Heart right ventricle (tissue), 16 donors: ENCODE data around the gene RHOH. TPM values are rescaled to one million over a fixed set of nuclear protein-coding genes. Genes with fewer than 3 reads are reported as not detected.

Experiments used
- ATAC-seq, 8 donors: fragments of 200-7000 bp; cut with Tn5 transposase; one replicate each; pipeline ENCODE4 v1.9.1; 2020; ENCODE audit warnings: mild to moderate bottlenecking in 8 of 8, moderate library complexity in 8 of 8, moderate number of reproducible peaks in 1 of 8
- DNase-seq, 2 donors: peaks; one replicate each; pipeline ENCODE4 v3.0.0-alpha.2; 2020
- H3K27ac ChIP-seq, 10 donors: fragments of 200-600 bp; sonication (generic) in 2 of 10; one replicate each; pipeline versions ENCODE4 v1.5.0 to v1.8.0; 2020 to 2022; ENCODE audit warnings: mild to moderate bottlenecking in 3 of 10
- H3K27me3 ChIP-seq, 7 donors: fragments of 200-600 bp; one replicate each; pipeline ENCODE4 v1.8.0; 2021 to 2022; ENCODE audit warnings: mild to moderate bottlenecking in 2 of 7
- H3K36me3 ChIP-seq, 9 donors: fragments of 200-600 bp; sonication (generic) in 1 of 9; one replicate each; pipeline versions ENCODE4 v1.5.0 to v1.8.0; 2020 to 2022; ENCODE audit warnings: mild to moderate bottlenecking in 2 of 9
- H3K4me1 ChIP-seq, 9 donors: fragments of 200-600 bp; sonication (generic) in 1 of 9; one replicate each; pipeline versions ENCODE4 v1.5.0 to v1.8.0; 2020 to 2022; ENCODE audit warnings: mild to moderate bottlenecking in 4 of 9
- H3K4me3 ChIP-seq, 10 donors: fragments of 200-600 bp; sonication (generic) in 2 of 10; one replicate each; pipeline versions ENCODE4 v1.5.0 to v1.8.0; 2020 to 2022; ENCODE audit warnings: mild to moderate bottlenecking in 7 of 10, moderate library complexity in 2 of 10
- H3K9me3 ChIP-seq, 11 donors: fragments of 200-600 bp in 10 of 11; sonication (generic) in 2 of 11; one replicate each; pipeline versions ENCODE4 v1.5.0 to v1.8.0; 2013 to 2022; ENCODE audit warnings: mild to moderate bottlenecking in 2 of 11, control low read depth in 1 of 11, moderate library complexity in 1 of 11
- WGBS, 2 donors: extraction: QIAGEN DNeasy Blood & Tissue Kit; methylation state at CpG; one replicate each; pipeline ENCODE4 v1.1.7; 2013; ENCODE audit warnings: inconsistent platforms in 1 of 2; 5-methylcytosine and 5-hydroxymethylcytosine counted together
- intact Hi-C, 10 donors: fragments of 100-400 bp; cut with DNase I; formaldehyde crosslinking; loops; one replicate each; pipeline versions ENCODE4 v1.11.1 to v1.14.2; 2022
- polyA plus RNA-seq, 2 donors: library from polyadenylated mRNA; stranded (reverse); fragments of 200-250 nt; gene quantifications; one replicate each; pipeline ENCODE4 v1.2.3, GENCODE V29; 2013
- total RNA-seq, 10 donors: library from RNA; stranded (reverse); fragmentation: NEBNext Ultra II Directional in 3 of 10; extraction: Animal tissue kit (Norgen Biotek cat#: 25700) in 3 of 10; gene quantifications; one replicate each; pipeline versions ENCODE4 v1.2.1 to v1.2.4, GENCODE V29; 2021 to 2023
- TF ChIP-seq, protein P1 (sequence below), 9 donors: fragments of 200-600 bp; sonication (generic) in 2 of 9; IDR thresholded peaks; one replicate each; pipeline versions ENCODE4 v1.5.0 to v1.8.0; 2021 to 2022; ENCODE audit warnings: antibody characterized with exemption in 9 of 9, mild to moderate bottlenecking in 5 of 9, moderate library complexity in 1 of 9
- donor health status: Arrhythmogenic right ventricular cardiomyopathy.
- donor health status: ischemic (EF 13 %, LVEDD 7.1; RV severe dilation, severe dysfunction).
- donor health status: healthy with polysubstance abuse.
- donor health status: DM: no; HTN: yes; CAD: no.
- donor health status: DM: no; HTN: no; CAD: no.
- donor health status: ischemic (EF 25% LVEDD 6.9; RV normal size, moderate dysfunction).
- donor health status: ischemic (EF 25% LVEDD 5.7; RV mildly dilated, moderate dysfunction).
- donor health status: healthy.
- donor health status: DM: yes; HTN: yes; CAD: no.
- donor health status: Ischemic cardiomyopathy.
- donor health status: ischemic (EF 35%, LVEDD 5.7; RV mildly dilated, moderate dysfunction).
- donor health status: nonischemic (EF 11% LVEDD 7.7; RV severe dilation, severe dysfunction).
- donor health status: DM: yes; HTN: yes; CAD: no.
- donor health status: PGD.
- donor health status: ischemic (EF 29% LVEDD 5.4; RV normal size, mild dysfunction).
- donor health status: nonischemic (EF 23%, LVEDD 6.1; RV moderate dilation, normal function).

The RHOH gene
- total and polyA plus RNA-seq, 12 donors, result 0.11 to 7.2 (median 0.38) TPM; not detected in 2

DNA sequence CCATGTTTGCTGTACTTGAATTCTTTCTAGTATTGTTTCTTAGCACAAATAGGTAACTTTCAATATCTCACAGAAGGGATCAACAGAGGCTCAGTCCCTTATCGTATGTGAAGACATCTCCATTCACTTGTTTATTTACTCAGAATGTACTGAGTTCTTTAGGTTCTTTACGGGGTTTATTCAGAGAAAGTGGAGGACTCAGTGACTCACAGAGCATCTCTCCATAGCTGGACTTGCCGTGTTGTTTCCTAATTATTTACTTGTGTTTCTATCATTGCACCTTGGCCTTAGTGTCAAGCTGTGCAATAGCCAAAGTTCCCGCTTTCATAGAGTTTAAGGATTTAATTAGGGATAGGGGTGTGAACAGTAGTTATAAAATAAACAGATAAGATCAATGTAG is 57.1 kb downstream of the RHOH start:
- H3K27ac ChIP-seq, result no peak overlapping the region
- TF ChIP-seq, protein P1, sequence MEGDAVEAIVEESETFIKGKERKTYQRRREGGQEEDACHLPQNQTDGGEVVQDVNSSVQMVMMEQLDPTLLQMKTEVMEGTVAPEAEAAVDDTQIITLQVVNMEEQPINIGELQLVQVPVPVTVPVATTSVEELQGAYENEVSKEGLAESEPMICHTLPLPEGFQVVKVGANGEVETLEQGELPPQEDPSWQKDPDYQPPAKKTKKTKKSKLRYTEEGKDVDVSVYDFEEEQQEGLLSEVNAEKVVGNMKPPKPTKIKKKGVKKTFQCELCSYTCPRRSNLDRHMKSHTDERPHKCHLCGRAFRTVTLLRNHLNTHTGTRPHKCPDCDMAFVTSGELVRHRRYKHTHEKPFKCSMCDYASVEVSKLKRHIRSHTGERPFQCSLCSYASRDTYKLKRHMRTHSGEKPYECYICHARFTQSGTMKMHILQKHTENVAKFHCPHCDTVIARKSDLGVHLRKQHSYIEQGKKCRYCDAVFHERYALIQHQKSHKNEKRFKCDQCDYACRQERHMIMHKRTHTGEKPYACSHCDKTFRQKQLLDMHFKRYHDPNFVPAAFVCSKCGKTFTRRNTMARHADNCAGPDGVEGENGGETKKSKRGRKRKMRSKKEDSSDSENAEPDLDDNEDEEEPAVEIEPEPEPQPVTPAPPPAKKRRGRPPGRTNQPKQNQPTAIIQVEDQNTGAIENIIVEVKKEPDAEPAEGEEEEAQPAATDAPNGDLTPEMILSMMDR (IDR thresholded peaks at IDR 0.05), result no peak

DNA sequence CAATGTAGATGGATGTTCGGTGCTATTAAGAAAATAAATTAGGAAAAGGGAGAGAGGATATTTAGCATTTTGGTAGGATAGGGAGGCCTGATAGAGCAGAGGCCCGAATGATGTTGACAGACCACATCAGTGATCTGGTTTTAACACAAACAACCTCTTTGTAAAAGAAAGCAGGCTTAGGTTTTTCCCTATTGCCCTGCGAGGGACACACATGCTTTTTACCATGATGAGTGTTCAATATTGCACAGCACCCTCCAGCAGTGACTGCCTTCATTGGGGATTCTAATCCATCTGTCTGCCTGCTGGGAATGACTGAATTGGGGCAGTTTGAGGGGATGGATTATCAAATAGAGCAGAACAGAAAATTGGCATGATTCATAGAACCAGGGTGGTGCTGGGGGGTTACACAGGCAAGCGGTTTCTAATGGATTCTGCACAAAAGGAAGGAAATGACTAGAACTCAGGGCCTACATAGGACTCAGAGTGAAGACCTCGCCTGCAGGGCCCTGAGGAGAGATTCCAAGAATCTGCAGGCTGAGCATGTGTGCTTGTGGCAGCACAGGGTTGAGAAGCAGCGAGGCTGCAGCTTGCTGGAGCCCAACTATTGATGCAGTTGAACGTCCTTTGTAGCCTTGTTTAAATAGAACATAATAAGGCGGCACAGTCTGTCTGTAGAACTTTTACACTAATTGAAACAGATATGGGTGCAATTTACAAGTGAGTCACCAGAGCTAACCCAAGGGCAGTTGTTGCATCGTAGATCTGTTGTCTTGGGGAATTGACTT is 58.0 kb downstream of the RHOH start:
- peaks cover 0 to 18% (median 0%) of the 10 kb centered on the region in 9 donors for H3K4me1 ChIP-seq
- peak overlapping the region in 1 of 10 donors; percentile 47 for H3K27ac ChIP-seq
- ATAC-seq, result no peak
- WGBS, 2 donors, result 63 to 73% methylated on average over 9 of the region's 9 CpGs
- no peaks in the 10 kb centered on the region for H3K27me3 ChIP-seq
- intact Hi-C loops, result no loop called here
- H3K36me3 ChIP-seq, result no peaks in the 10 kb centered on the region
- H3K9me3 ChIP-seq, result no peaks in the 10 kb centered on the region
- no peak overlapping the region for H3K4me3 ChIP-seq
- TF ChIP-seq, protein P1 (IDR thresholded peaks at IDR 0.05), result no peak
- DNase-seq, result no peak

More for the DNA sequence above, 57.1 kb downstream of the RHOH start:
- ATAC-seq (no peak), DNase-seq (no peak)
- Histone ChIP-seq H3K9me3 (no peaks in the 10 kb centered on the region), H3K4me3 (no peak overlapping the region), H3K36me3 (no peaks in the 10 kb centered on the region), H3K27me3 (no peaks in the 10 kb centered on the region), H3K4me1 (peaks cover 0 to 18% (median 0%) of the 10 kb centered on the region in 9 donors)
- WGBS, 2 donors, result 76 to 85% methylated on average over 4 of the region's 4 CpGs
- intact Hi-C loops, result no loop called here

DNA sequence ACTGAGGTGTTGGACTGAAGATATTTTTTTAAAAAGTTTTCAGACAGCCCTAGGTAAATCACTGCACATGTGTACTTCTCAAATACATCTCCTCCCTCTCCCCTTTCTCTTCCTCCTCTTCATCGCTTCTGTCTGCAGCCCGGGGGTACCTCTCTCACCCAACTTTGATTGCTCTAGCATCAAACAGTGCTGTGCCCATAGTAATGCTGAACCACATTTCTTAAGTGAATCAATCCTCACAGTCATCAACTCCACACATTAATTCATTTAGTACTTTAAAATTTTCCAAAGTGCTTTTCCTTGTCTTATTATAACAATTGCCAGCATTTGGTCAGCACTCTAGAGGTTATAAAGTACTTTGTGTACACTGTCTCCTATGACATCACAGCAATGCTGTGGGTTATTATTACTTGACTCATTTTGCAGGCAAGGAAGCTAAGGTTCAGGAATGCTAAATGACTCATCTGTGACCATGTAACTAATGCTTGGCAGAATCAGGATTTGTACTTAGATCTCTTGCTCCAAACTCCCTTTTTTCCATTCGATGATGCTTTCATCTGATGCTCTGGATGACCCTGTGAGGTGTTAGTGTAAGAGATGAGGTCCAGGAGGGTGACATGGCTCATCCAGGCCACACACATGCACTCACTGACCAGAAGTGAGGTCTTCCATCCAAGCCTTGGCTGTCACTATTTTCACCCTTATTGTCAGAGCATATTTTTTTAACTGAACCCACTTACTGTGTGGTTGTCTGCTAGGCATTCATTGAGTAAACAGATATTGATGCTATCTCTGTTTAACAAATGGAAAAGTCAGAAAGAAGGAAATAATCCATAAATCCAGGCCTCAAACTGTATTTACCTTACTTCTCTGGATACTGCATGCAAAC is 58.8 kb downstream of the RHOH start:
- ATAC-seq (peak in 2 of 8 donors; percentile 42 to 75), DNase-seq (no peak)
- H3K4me1 ChIP-seq, result peaks cover 0 to 18% (median 0%) of the 10 kb centered on the region in 9 donors
- intact Hi-C loops, result no loop called here
- no peaks in the 10 kb centered on the region for H3K27me3 ChIP-seq
- no peaks in the 10 kb centered on the region for H3K36me3 ChIP-seq
- TF ChIP-seq, protein P1 (IDR thresholded peaks at IDR 0.05), result no peak
- peak overlapping the region in 1 of 10 donors; percentile 47 for H3K27ac ChIP-seq
- 67 to 71% methylated on average over 3 of the region's 3 CpGs for WGBS, 2 donors
- no peaks in the 10 kb centered on the region for H3K9me3 ChIP-seq
- no peak overlapping the region for H3K4me3 ChIP-seq

DNA sequence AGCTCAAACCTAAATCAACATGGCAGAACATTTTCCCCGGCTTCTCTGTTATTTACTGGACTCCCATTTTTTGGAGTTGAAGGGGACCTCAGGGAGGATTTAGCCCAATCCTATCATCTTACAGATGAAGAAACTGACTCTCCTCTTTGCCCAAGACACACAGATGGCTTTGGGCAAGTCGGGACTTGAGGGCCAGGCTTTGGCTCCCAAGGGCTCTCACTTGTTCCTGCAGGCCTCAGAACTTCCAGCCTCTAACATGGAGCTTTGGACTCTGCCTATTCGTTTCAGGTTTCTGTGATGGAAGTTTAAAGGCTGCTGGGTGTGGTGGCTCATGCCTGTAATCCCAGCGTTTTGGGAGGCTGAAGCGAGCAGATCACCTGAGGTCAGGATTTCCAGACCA is 59.5 kb downstream of the RHOH start:
- TF ChIP-seq, protein P1 (IDR thresholded peaks at IDR 0.05), result no peak
- H3K27ac ChIP-seq, result peak overlapping the region in 1 of 10 donors; percentile 17
- H3K4me3 ChIP-seq, result no peak overlapping the region
- no peaks in the 10 kb centered on the region for H3K9me3 ChIP-seq
- H3K27me3 ChIP-seq, result no peaks in the 10 kb centered on the region
- DNase-seq (no peak), ATAC-seq (no peak)
- 90 to 92% methylated on average over 5 of the region's 5 CpGs for WGBS, 2 donors
- intact Hi-C loops, result no loop called here
- peaks cover 0 to 18% (median 0%) of the 10 kb centered on the region in 9 donors for H3K4me1 ChIP-seq
- H3K36me3 ChIP-seq, result no peaks in the 10 kb centered on the region
